Dendritic cell treated with granulocyte-macrophage colony-stimulating factor and Interleukin-4, amounts not matched to agents 40 ng/mL and 50 ng/mL, for 4 days (primary cell): ENCODE measurements around the gene GSG1L.

ENCODE experiments used
- H3K27ac Mint-ChIP-seq: one replicate; pipeline ENCODE4 v1.8.0; 2022; ENCODE audit warnings: mild to moderate bottlenecking, mixed read lengths
- H3K27me3 Mint-ChIP-seq: one replicate; pipeline ENCODE4 v1.8.0; 2022; ENCODE audit warnings: mild to moderate bottlenecking, mixed read lengths
- H3K36me3 Mint-ChIP-seq: one replicate; pipeline ENCODE4 v1.8.0; 2022; ENCODE audit warnings: low read depth, mixed read lengths
- H3K4me1 Mint-ChIP-seq: one replicate; pipeline ENCODE4 v1.8.0; 2022; ENCODE audit warnings: low read depth, mixed read lengths
- H3K4me3 Mint-ChIP-seq: one replicate; pipeline ENCODE4 v1.8.0; 2022; ENCODE audit warnings: mild to moderate bottlenecking, moderate library complexity, mixed read lengths
- H3K9me3 Mint-ChIP-seq: one replicate; pipeline ENCODE4 v1.8.0; 2022; ENCODE audit warnings: mixed read lengths
- intact Hi-C: fragments of 100-400 bp; cut with micrococcal nuclease; formaldehyde crosslinking; loops from one replicate; pipeline ENCODE4 v1.15.0; 2022

Gene GSG1L

DNA sequence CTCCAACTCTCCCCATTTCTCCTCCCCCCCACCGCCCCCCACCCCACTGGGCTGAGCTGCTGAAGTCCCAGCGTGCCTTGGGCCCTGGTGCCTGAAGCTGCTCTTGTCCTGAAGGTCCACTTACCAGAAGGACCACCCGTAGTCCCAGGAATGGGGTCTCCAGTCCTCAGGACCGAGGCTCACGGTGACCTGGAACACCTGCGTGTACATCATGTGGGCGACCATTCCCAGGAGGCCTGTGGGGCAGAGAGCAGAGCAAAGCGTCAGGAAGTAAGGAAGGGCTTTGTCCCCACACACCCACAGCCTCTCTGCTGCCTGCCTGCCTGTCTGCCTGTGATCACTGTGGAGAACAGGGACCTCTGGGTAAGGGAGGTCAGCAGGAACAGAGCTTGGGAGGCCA is 218.7 kb downstream of the GSG1L start:
- no peaks in the 10 kb centered on the region for H3K36me3 Mint-ChIP-seq
- no peaks in the 10 kb centered on the region for H3K9me3 Mint-ChIP-seq
- no peak overlapping the region for H3K4me3 Mint-ChIP-seq
- H3K27me3 Mint-ChIP-seq = peaks cover 10% of the 10 kb centered on the region
- intact Hi-C loops = no loop called here
- H3K4me1 Mint-ChIP-seq = no peaks in the 10 kb centered on the region
- H3K27ac Mint-ChIP-seq = no peak overlapping the region

- Mint-ChIP-seq H3K9me3 (no peaks in the 10 kb centered on the region), H3K27ac (no peak overlapping the region), H3K4me1 (no peaks in the 10 kb centered on the region), H3K4me3 (no peak overlapping the region), H3K36me3 (no peaks in the 10 kb centered on the region), H3K27me3 (peaks cover 10% of the 10 kb centered on the region)
- intact Hi-C loops = no loop called here
Measured at GRCh38 chr16:27843800-27844199, 219.7 kb downstream of the GSG1L start.

GRCh38 chr16:27841911-27842310 is 221.6 kb downstream of the GSG1L start:
- no peaks in the 10 kb centered on the region for H3K4me1 Mint-ChIP-seq
- intact Hi-C loops = no loop called here
- peaks cover under 1% of the 10 kb centered on the region for H3K9me3 Mint-ChIP-seq

DNA sequence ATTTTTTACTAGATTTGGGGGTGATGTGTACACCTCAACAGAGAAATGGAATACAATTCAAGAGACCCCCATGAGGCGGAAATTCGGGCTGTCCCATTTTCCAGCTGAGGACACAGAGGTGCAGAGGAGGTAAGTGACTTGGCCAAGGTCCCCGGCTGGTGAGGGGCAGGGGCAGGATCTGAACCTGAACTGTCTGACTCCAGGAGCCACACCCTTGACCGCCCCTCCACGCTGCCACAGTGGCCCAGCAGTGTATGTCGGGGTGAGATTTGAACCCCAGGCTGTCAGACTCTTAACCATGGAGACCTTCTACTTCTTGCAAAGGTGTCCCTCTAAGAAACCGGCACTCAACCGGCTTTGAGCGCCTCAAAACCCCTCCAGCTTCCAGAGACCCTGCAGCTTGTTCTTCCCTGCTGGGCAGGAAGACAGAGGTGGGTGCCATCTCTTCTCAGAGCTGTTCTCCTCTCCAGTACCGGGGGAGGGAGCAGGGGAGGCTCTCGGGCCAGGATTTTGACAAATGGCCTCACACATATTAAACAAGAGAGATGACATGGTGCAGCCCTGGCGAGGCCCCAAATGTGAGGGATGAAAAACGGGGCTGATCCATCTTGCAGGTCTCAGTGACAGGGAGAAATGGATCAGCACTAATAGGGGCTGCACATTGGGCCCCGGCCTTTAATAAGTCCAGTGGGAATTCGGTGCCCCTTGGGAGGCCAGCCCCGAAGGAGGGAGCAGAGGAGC is 222.3 kb downstream of the GSG1L start:
- H3K27me3 Mint-ChIP-seq = peaks cover 7% of the 10 kb centered on the region
- no peak overlapping the region for H3K27ac Mint-ChIP-seq
- H3K9me3 Mint-ChIP-seq = peaks cover 8% of the 10 kb centered on the region
- no peaks in the 10 kb centered on the region for H3K36me3 Mint-ChIP-seq
- H3K4me1 Mint-ChIP-seq = no peaks in the 10 kb centered on the region
- H3K4me3 Mint-ChIP-seq = no peak overlapping the region
- intact Hi-C loops = no loop called here

More at GRCh38 chr16:27841911-27842310, 221.6 kb downstream of the GSG1L start:
- Mint-ChIP-seq H3K4me3 (no peak overlapping the region), H3K27me3 (peaks cover 2% of the 10 kb centered on the region), H3K36me3 (no peaks in the 10 kb centered on the region), H3K27ac (no peak overlapping the region)

- no peak overlapping the region for H3K4me3 Mint-ChIP-seq
- H3K9me3 Mint-ChIP-seq = peaks cover 8% of the 10 kb centered on the region
- no peak overlapping the region for H3K27ac Mint-ChIP-seq
- H3K36me3 Mint-ChIP-seq = no peaks in the 10 kb centered on the region
- intact Hi-C loops = no loop called here
- no peaks in the 10 kb centered on the region for H3K4me1 Mint-ChIP-seq
- H3K27me3 Mint-ChIP-seq = peaks cover 7% of the 10 kb centered on the region
Measured at GRCh38 chr16:27840311-27841060, 223.0 kb downstream of the GSG1L start.

GRCh38 chr16:27839419-27839818 is 224.1 kb downstream of the GSG1L start:
- intact Hi-C loops = no loop called here
- peaks cover 9% of the 10 kb centered on the region for H3K27me3 Mint-ChIP-seq
- no peaks in the 10 kb centered on the region for H3K4me1 Mint-ChIP-seq
- no peak overlapping the region for H3K4me3 Mint-ChIP-seq
- no peak overlapping the region for H3K27ac Mint-ChIP-seq
- no peaks in the 10 kb centered on the region for H3K36me3 Mint-ChIP-seq
- peaks cover 8% of the 10 kb centered on the region for H3K9me3 Mint-ChIP-seq

- intact Hi-C loops = no loop called here
- H3K27me3 Mint-ChIP-seq = peaks cover 9% of the 10 kb centered on the region
Measured at GRCh38 chr16:27838536-27839175, 224.9 kb downstream of the GSG1L start.

DNA sequence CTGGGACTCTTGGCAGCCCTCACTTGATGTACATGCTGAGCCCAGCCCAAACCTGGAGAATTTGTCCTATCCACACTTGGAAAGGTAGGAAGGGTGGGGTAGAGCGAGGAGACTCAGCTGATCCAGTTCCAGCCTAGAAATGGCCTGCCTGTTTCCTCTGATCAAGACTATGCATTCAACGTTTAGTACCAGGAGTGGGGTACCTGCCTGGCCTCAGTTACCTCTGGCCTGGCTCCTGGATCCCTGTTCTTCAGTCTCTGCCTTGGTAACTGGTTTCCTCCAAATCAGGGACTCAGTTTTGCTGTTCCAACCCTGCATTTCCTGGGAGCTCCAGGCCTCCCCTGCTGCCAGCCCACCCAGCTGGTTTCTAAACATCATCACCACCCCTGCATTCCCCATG is 233.5 kb downstream of the GSG1L start:
- intact Hi-C loops = no loop called here
- no peaks in the 10 kb centered on the region for H3K36me3 Mint-ChIP-seq
- H3K9me3 Mint-ChIP-seq = peaks cover 10% of the 10 kb centered on the region
- peaks cover 9% of the 10 kb centered on the region for H3K27me3 Mint-ChIP-seq
- no peak overlapping the region for H3K4me3 Mint-ChIP-seq
- H3K4me1 Mint-ChIP-seq = no peaks in the 10 kb centered on the region
- H3K27ac Mint-ChIP-seq = no peak overlapping the region

More at GRCh38 chr16:27838536-27839175, 224.9 kb downstream of the GSG1L start:
- H3K27ac Mint-ChIP-seq = no peak overlapping the region
- H3K9me3 Mint-ChIP-seq = peaks cover 8% of the 10 kb centered on the region
- no peaks in the 10 kb centered on the region for H3K36me3 Mint-ChIP-seq
- H3K4me3 Mint-ChIP-seq = no peak overlapping the region
- H3K4me1 Mint-ChIP-seq = no peaks in the 10 kb centered on the region

DNA sequence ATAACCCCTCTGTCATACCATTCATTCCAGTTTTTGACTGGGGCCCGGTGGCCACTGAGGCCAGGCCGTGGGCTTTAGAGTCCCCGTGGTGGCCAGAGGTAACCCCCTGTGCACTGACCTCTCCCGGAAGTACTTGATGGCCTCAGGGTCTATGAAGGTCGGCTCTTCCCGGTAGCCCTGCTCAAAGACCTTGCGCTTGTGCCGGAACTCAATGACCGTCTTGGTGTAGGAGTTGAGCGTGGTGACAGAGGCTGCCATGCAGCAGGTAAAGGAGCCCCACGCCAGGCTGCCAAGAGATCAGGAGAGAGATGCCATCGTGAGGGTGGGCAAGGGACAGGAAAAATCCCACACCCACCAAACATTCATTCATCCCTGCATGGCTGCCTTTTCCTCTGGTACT is 234.8 kb downstream of the GSG1L start:
- Mint-ChIP-seq H3K4me3 (no peak overlapping the region), H3K27me3 (peaks cover 7% of the 10 kb centered on the region), H3K9me3 (peaks cover 10% of the 10 kb centered on the region), H3K36me3 (no peaks in the 10 kb centered on the region), H3K27ac (no peak overlapping the region), H3K4me1 (no peaks in the 10 kb centered on the region)
- intact Hi-C loops = no loop called here

- no peaks in the 10 kb centered on the region for H3K36me3 Mint-ChIP-seq
- peaks cover 10% of the 10 kb centered on the region for H3K9me3 Mint-ChIP-seq
- H3K4me3 Mint-ChIP-seq = no peak overlapping the region
- intact Hi-C loops = no loop called here
- no peak overlapping the region for H3K27ac Mint-ChIP-seq
- H3K4me1 Mint-ChIP-seq = no peaks in the 10 kb centered on the region
- H3K27me3 Mint-ChIP-seq = peaks cover 7% of the 10 kb centered on the region
Measured at GRCh38 chr16:27827765-27828164, 235.7 kb downstream of the GSG1L start.

- intact Hi-C loops = no loop called here
- H3K4me1 Mint-ChIP-seq = no peaks in the 10 kb centered on the region
- peaks cover 10% of the 10 kb centered on the region for H3K9me3 Mint-ChIP-seq
- H3K27me3 Mint-ChIP-seq = peaks cover 6% of the 10 kb centered on the region
- no peak overlapping the region for H3K4me3 Mint-ChIP-seq
- no peaks in the 10 kb centered on the region for H3K36me3 Mint-ChIP-seq
- no peak overlapping the region for H3K27ac Mint-ChIP-seq
Measured at GRCh38 chr16:27826893-27827289, 236.6 kb downstream of the GSG1L start.

GRCh38 chr16:27826081-27826892 is 237.2 kb downstream of the GSG1L start:
- H3K27me3 Mint-ChIP-seq = peaks cover 3% of the 10 kb centered on the region
- no peaks in the 10 kb centered on the region for H3K36me3 Mint-ChIP-seq
- intact Hi-C loops = no loop called here
- H3K9me3 Mint-ChIP-seq = peaks cover 10% of the 10 kb centered on the region
- no peaks in the 10 kb centered on the region for H3K4me1 Mint-ChIP-seq
- H3K4me3 Mint-ChIP-seq = no peak overlapping the region
- no peak overlapping the region for H3K27ac Mint-ChIP-seq

DNA sequence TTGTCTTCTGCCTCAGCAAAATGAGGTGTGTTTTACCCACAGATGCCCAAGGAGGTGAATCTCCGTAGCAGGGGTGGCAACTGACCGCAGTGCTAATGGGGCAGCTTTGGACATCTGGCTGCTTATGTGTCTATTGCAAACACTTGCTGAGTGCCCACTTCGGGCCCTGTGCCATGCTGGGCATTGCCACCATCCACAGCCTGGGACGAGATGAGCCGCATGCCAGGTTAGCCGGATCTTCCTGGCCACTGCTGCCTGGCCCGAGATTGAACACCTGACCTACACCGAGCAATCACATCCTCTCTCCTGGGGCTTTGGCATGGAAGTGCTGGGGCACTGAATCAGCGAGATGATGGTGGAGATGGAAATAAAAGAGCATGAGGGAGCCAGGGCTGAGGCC is 238.7 kb downstream of the GSG1L start:
- Mint-ChIP-seq H3K36me3 (no peaks in the 10 kb centered on the region), H3K9me3 (peaks cover 1% of the 10 kb centered on the region), H3K4me1 (no peaks in the 10 kb centered on the region), H3K27ac (no peak overlapping the region), H3K27me3 (no peaks in the 10 kb centered on the region), H3K4me3 (no peak overlapping the region)
- intact Hi-C loops = no loop called here
